BJ (cell line): Measurements from ENCODE around the gene WWC1. TPM values are rescaled to one million over a fixed set of nuclear protein-coding genes. Genes with fewer than 3 reads are reported as not detected.

Source experiments
- CTCF ChIA-PET: fragments of 350-600 bp; formaldehyde crosslinking; extraction: SDS; loops from one replicate; lab custom pipeline; 2021; ENCODE audit warnings: antibody characterized with exemption, inconsistent platforms; lab: Yijun Ruan, JAX
- POLR2A ChIA-PET: fragments of 300-600 bp; sonication (Branson Sonifier 250); formaldehyde crosslinking; extraction: SDS; loops from one replicate; lab custom pipeline; 2021; ENCODE audit warnings: antibody characterized with exemption; lab: Charles Lee
- DNase-seq: peaks from one replicate; pipeline ENCODE4 v3.0.0-alpha.2; 2011; ENCODE audit warnings: low read depth
- H3K27me3 ChIP-seq: 2 replicates; pipeline ENCODE4 v1.6.0; 2011; ENCODE audit warnings: low read length; ENCODE audit not compliant: control insufficient read depth, insufficient read depth
- H3K36me3 ChIP-seq: 2 replicates; pipeline ENCODE4 v1.5.1; 2011; ENCODE audit warnings: low read length; ENCODE audit not compliant: control insufficient read depth, insufficient read depth
- H3K4me3 ChIP-seq: 2 replicates; pipeline ENCODE4 v1.5.1; 2011; ENCODE audit warnings: low read depth, mild to moderate bottlenecking, control low read depth, low read length
- polyA plus RNA-seq: library from polyadenylated mRNA; depleted of rRNA; stranded (reverse); fragments of >200 nt; gene quantifications from 2 replicates; pipeline ENCODE4 v1.2.3, GENCODE V29; 2011
- TF ChIP-seq, protein P1 (sequence below): IDR thresholded peaks from 2 replicates; pipeline ENCODE4 v1.5.1; 2011; ENCODE audit warnings: low read depth, mild to moderate bottlenecking, control low read depth, inconsistent platforms, low read length, moderate library complexity; ENCODE audit not compliant: insufficient read depth

WWC1 gene
- polyA plus RNA-seq, 1 experiment: 1.4 TPM

DNA sequence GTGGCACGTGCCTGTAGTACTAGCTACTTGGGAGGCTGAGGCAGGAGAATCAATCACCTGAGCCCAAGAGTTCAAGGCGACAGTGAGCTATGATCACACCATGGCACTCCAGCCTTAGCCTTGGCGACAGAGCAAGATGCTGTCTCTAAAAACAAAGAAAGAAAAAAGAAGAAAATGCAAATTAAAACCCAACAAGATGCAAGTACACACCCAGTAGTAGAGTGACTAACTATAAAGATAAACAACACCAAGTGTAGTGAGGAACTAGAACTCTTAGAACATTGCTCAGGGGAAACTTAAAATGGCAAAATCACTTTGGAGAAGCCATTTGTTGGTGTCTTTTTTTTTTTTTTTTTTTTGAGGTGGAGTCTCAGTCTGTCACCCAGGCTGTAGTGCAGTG lies 160.1 kb downstream of the WWC1 start:
- POLR2A ChIA-PET: no interaction called here
- no peak for DNase-seq
- CTCF ChIA-PET: interaction anchor here (0.7 kb wide), 1 partner anchor 11 kb away, joined by 3 read pairs; no protein-coding TSS in a partner anchor
- Histone ChIP-seq H3K27me3 (no peaks in the 10 kb centered on the region), H3K4me3 (no peak overlapping the region), H3K36me3 (no peaks in the 10 kb centered on the region)
- TF ChIP-seq, protein P1, sequence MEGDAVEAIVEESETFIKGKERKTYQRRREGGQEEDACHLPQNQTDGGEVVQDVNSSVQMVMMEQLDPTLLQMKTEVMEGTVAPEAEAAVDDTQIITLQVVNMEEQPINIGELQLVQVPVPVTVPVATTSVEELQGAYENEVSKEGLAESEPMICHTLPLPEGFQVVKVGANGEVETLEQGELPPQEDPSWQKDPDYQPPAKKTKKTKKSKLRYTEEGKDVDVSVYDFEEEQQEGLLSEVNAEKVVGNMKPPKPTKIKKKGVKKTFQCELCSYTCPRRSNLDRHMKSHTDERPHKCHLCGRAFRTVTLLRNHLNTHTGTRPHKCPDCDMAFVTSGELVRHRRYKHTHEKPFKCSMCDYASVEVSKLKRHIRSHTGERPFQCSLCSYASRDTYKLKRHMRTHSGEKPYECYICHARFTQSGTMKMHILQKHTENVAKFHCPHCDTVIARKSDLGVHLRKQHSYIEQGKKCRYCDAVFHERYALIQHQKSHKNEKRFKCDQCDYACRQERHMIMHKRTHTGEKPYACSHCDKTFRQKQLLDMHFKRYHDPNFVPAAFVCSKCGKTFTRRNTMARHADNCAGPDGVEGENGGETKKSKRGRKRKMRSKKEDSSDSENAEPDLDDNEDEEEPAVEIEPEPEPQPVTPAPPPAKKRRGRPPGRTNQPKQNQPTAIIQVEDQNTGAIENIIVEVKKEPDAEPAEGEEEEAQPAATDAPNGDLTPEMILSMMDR: no peak

DNA sequence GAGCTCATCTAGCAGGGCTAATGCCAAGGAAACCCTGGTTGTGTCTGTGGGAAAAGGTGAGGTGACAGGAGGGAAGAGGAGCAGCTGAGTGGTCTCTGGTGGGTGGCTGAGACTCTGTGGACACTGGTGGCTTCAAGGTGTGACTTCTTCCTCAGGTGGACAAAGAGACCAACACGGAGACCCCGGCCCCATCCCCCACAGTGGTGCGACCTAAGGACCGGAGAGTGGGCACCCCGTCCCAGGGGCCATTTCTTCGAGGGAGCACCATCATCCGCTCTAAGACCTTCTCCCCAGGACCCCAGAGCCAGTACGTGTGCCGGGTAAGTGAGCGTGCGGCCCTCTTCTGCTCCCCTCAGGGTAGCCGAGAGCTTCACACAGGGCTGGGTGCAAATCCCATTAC lies 163.8 kb downstream of the WWC1 start:
- H3K27me3 ChIP-seq: no peaks in the 10 kb centered on the region

DNA sequence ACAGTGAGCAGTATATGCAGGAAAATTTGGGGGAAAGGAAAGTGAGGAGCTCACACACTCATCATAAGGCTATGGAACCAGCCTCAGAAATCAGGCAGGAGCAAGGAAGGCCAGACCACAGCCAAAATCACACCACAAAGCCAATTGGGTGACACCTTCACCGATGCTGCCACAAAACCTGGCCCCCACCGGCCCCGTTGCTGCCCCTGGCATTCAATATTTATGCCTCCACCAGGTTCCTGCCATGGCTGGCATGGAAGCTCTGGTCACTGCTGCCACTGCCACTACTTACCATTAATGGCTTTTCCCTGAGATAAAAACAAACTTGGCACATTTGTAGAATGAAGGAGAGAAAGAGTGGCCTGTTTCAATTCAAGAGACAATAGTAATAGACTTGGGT lies 166.1 kb downstream of the WWC1 start:
- POLR2A ChIA-PET: no interaction called here
- Histone ChIP-seq H3K36me3 (no peaks in the 10 kb centered on the region; the same call in 1 of the 2 replicates), H3K27me3 (no peaks in the 10 kb centered on the region), H3K4me3 (no peak overlapping the region)
- CTCF ChIA-PET: interaction anchor here (1.4 kb wide), 1 partner anchor 14 kb away, joined by 4 read pairs; no protein-coding TSS in a partner anchor
- no peak for DNase-seq
- TF ChIP-seq, protein P1: no peak

More for the DNA sequence above, 163.8 kb downstream of the WWC1 start:
- Histone ChIP-seq H3K4me3 (no peak overlapping the region), H3K36me3 (no peaks in the 10 kb centered on the region; the same call in 1 of the 2 replicates)
- no peak for DNase-seq
- ChIA-PET POLR2A (no interaction called here), CTCF (no interaction called here)
- TF ChIP-seq, protein P1: no peak

DNA sequence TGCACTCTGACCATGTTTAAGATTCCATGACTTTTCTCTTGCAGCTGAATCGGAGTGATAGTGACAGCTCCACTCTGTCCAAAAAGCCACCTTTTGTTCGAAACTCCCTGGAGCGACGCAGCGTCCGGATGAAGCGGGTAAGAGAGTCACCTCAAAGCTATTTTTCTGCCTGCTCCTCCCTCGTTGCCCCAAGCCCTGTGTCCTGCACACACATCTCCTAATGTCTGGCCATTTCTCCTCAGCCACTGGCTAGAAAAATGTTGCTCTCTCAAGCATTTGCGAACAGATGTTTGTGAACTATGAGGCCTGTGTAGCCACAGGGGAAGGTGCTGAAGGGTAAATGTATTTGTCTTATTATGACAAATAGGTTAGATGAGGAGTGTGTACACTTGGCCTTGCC lies 169.2 kb downstream of the WWC1 start:
- no peak for DNase-seq
- CTCF ChIA-PET: no interaction called here
- H3K4me3 ChIP-seq: no peak overlapping the region
- no peaks in the 10 kb centered on the region; the same call in 1 of the 2 replicates for H3K36me3 ChIP-seq
- POLR2A ChIA-PET: no interaction called here
- no peaks in the 10 kb centered on the region for H3K27me3 ChIP-seq
- TF ChIP-seq, protein P1: no peak

DNA sequence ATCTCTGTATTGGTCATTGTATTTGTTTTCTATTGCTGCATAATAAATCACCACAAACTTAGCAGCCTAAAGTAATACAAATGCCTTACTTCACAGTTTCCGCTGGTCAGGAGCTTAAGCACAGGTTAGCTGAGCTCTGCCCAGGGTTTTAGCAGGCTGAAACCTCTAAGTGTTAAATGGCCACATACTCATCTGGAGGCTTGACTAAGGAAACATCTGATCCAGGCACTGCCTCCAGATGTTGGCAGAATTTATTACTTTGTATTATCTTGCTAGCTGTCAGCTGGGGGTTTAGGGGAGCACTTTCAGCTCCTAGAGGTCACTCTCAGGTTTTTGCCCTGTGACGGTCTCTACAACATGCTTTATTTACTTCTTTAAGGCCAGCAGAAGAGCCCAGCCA lies 171.6 kb downstream of the WWC1 start:
- Histone ChIP-seq H3K27me3 (no peaks in the 10 kb centered on the region), H3K36me3 (no peaks in the 10 kb centered on the region), H3K4me3 (no peak overlapping the region)
- POLR2A ChIA-PET: interaction anchor here (0.9 kb wide), 1 partner anchor 9 kb away, joined by 3 read pairs; no protein-coding TSS in a partner anchor
- DNase-seq: no peak
- CTCF ChIA-PET: interaction anchor here (1.1 to 1.5 kb wide), 2 partner anchors 9 to 194 kb away, joined by 3 read pairs; no protein-coding TSS in a partner anchor
- TF ChIP-seq, protein P1: no peak
